Tibial artery (tissue), 4 donors: ENCODE results near the gene BOC.
A peak's percentile ranks its signal among the peaks of the same experiment; 100 is the strongest.

Source experiments
- DNase-seq, 2 donors: peaks; one replicate each; pipeline ENCODE4 v3.0.0-alpha.2; 2019
- H3K27ac ChIP-seq, 2 donors: fragments of 200-600 bp; sonication (generic) in 1 of 2; 1 replicate in 1 of 2; 2 replicates in 1 of 2; pipeline ENCODE4 v1.5.1; 2018 to 2019; ENCODE audit warnings: mild to moderate bottlenecking in 1 of 2
- H3K27me3 ChIP-seq, 2 donors: fragments of 200-600 bp; sonication (generic) in 1 of 2; one replicate each; pipeline versions ENCODE4 v1.5.1 to v1.6.0; 2016 to 2019
- H3K36me3 ChIP-seq, 3 donors: fragments of 200-600 bp; sonication (generic) in 2 of 3; one replicate each; pipeline ENCODE4 v1.5.1; 2016 to 2019; ENCODE audit warnings: mild to moderate bottlenecking in 2 of 3
- H3K4me1 ChIP-seq, 4 donors: fragments of 200-600 bp; sonication (generic) in 2 of 4; 1 replicate in 3 of 4; 2 replicates in 1 of 4; pipeline ENCODE4 v1.5.1; 2016 to 2019
- H3K4me3 ChIP-seq, 2 donors: fragments of 200-600 bp; sonication (generic) in 1 of 2; 1 replicate in 1 of 2; 2 replicates in 1 of 2; pipeline ENCODE4 v1.5.1; 2018 to 2019; ENCODE audit warnings: mild to moderate bottlenecking in 2 of 2
- H3K9me3 ChIP-seq, 3 donors: fragments of 200-600 bp; sonication (generic) in 1 of 3; one replicate each; pipeline ENCODE4 v1.5.1; 2016 to 2019
- CTCF ChIP-seq, 2 experiments: fragments of 200-600 bp in 1 of 2; fragments of 450-650 bp in 1 of 2; IDR thresholded peaks; one replicate each; pipeline ENCODE4 v1.5.1; 2017 to 2019; ENCODE audit warnings: antibody characterized with exemption in 2 of 2, mild to moderate bottlenecking in 1 of 2, moderate library complexity in 1 of 2
- intact Hi-C: fragments of 100-400 bp; cut with DNase I; formaldehyde crosslinking; loops from one replicate; pipeline ENCODE4 v1.15.0; 2023; ENCODE audit warnings: low total_unique reads

Gene BOC

GRCh38 chr3:113274425-113275257 lies 63.3 kb downstream of the BOC start:
- Histone ChIP-seq H3K4me3 (no peak overlapping the region), H3K9me3 (no peaks in the 10 kb centered on the region), H3K27ac (peak overlapping the region; percentile 82 to 84), H3K27me3 (no peaks in the 10 kb centered on the region), H3K4me1 (peaks cover 0 to 27% (median 11%) of the 10 kb centered on the region in 4 donors), H3K36me3 (peaks cover 0 to 66% (median 24%) of the 10 kb centered on the region in 3 donors)
- DNase-seq: no peak
- intact Hi-C loops: no loop called here
- TF ChIP-seq CTCF (IDR thresholded peaks at IDR 0.05): no peak

- Histone ChIP-seq H3K9me3 (no peaks in the 10 kb centered on the region), H3K36me3 (peaks cover 0 to 67% (median 28%) of the 10 kb centered on the region in 3 donors), H3K27ac (peak overlapping the region; percentile 82 to 84), H3K4me3 (no peak overlapping the region), H3K4me1 (peaks cover 0 to 27% (median 11%) of the 10 kb centered on the region in 4 donors), H3K27me3 (no peaks in the 10 kb centered on the region)
- DNase-seq: no peak
- no peak for TF ChIP-seq CTCF (IDR thresholded peaks at IDR 0.05)
- intact Hi-C loops: no loop called here
Measured at GRCh38 chr3:113275258-113275556, 63.9 kb downstream of the BOC start.

- Histone ChIP-seq H3K27ac (peak overlapping the region; percentile 82 to 84), H3K27me3 (no peaks in the 10 kb centered on the region), H3K4me1 (peaks cover 0 to 27% (median 11%) of the 10 kb centered on the region in 4 donors), H3K36me3 (peaks cover 0 to 67% (median 30%) of the 10 kb centered on the region in 3 donors), H3K9me3 (no peaks in the 10 kb centered on the region), H3K4me3 (no peak overlapping the region)
- TF ChIP-seq CTCF (IDR thresholded peaks at IDR 0.05): no peak
- DNase-seq: no peak
- intact Hi-C loops: no loop called here
Measured at GRCh38 chr3:113275583-113275928, 64.2 kb downstream of the BOC start.

- peak overlapping the region; percentile 82 to 84 for H3K27ac ChIP-seq
- intact Hi-C loops: no loop called here
- H3K36me3 ChIP-seq: peaks cover 0 to 67% (median 31%) of the 10 kb centered on the region in 3 donors
- no peak for TF ChIP-seq CTCF (IDR thresholded peaks at IDR 0.05)
- peaks cover 0 to 27% (median 11%) of the 10 kb centered on the region in 4 donors for H3K4me1 ChIP-seq
- DNase-seq: peak; percentile 75 to 82
- no peaks in the 10 kb centered on the region for H3K9me3 ChIP-seq
- H3K27me3 ChIP-seq: no peaks in the 10 kb centered on the region
- H3K4me3 ChIP-seq: peak overlapping the region; percentile 35 to 51
Measured at GRCh38 chr3:113275929-113276750, 64.8 kb downstream of the BOC start.

GRCh38 chr3:113276751-113277080 lies 65.4 kb downstream of the BOC start:
- intact Hi-C loops: no loop called here
- no peak for DNase-seq

More at GRCh38 chr3:113276751-113277080, 65.4 kb downstream of the BOC start:
- Histone ChIP-seq H3K36me3 (peaks cover 0 to 67% (median 32%) of the 10 kb centered on the region in 3 donors), H3K4me1 (peaks cover 0 to 27% (median 11%) of the 10 kb centered on the region in 4 donors), H3K4me3 (peak overlapping the region; percentile 35 to 51), H3K27me3 (no peaks in the 10 kb centered on the region), H3K9me3 (no peaks in the 10 kb centered on the region), H3K27ac (peak overlapping the region; percentile 82 to 84)
- no peak for TF ChIP-seq CTCF (IDR thresholded peaks at IDR 0.05)
